GM23338 (cell line): ENCODE results near the gene MFRP. TPM values are rescaled to one million over a fixed set of nuclear protein-coding genes. Genes with fewer than 3 reads are reported as not detected.

Source experiments
- ATAC-seq: fragments of 200-7000 bp; cut with Tn5 transposase; 3 replicates; pipeline ENCODE4 v1.9.1; 2020
- DNase-seq: peaks from one replicate; pipeline ENCODE4 v3.0.0-alpha.2; 2015; ENCODE audit warnings: low spot score
- H2AFZ ChIP-seq: fragments of 200-600 bp; sonication (generic); 2 replicates; pipeline ENCODE4 v1.8.0; 2016; ENCODE audit warnings: antibody characterized with exemption, mild to moderate bottlenecking, moderate library complexity
- H3F3A ChIP-seq: fragments of 200-600 bp; sonication (generic); replicated peaks from 2 replicates; pipeline ENCODE4 v1.8.0; 2017; ENCODE audit warnings: antibody characterized with exemption, mixed run types, low read depth
- H3K27ac ChIP-seq: fragments of 200-600 bp; sonication (generic); 2 replicates; pipeline ENCODE4 v1.6.1; 2016; ENCODE audit warnings: low read depth
- H3K27me3 ChIP-seq: fragments of 200-600 bp; sonication (generic); 2 replicates; pipeline ENCODE4 v1.8.0; 2016; ENCODE audit warnings: mild to moderate bottlenecking, mixed run types, moderate library complexity; ENCODE audit not compliant: insufficient read depth
- H3K36me3 ChIP-seq: fragments of 200-600 bp; sonication (generic); 2 replicates; pipeline ENCODE4 v1.8.0; 2016; ENCODE audit warnings: mild to moderate bottlenecking; ENCODE audit not compliant: insufficient read depth
- H3K4me1 ChIP-seq: fragments of 200-600 bp; sonication (generic); 2 replicates; pipeline ENCODE4 v1.8.0; 2016; ENCODE audit warnings: mild to moderate bottlenecking, moderate library complexity; ENCODE audit not compliant: insufficient read depth
- H3K4me2 ChIP-seq: fragments of 200-600 bp; sonication (generic); 2 replicates; pipeline ENCODE4 v1.7.1; 2017; ENCODE audit warnings: mixed run types
- H3K4me3 ChIP-seq: fragments of 200-600 bp; sonication (generic); 2 replicates; pipeline ENCODE4 v1.6.1; 2016; ENCODE audit warnings: mixed run types
- H3K79me2 ChIP-seq: fragments of 200-600 bp; sonication (generic); replicated peaks from 2 replicates; pipeline ENCODE4 v1.8.0; 2017; ENCODE audit warnings: mild to moderate bottlenecking; ENCODE audit not compliant: insufficient read depth
- H3K9me2 ChIP-seq: fragments of 200-600 bp; sonication (generic); 2 replicates; pipeline ENCODE4 v1.8.0; 2017; ENCODE audit not compliant: insufficient read depth
- H4K20me1 ChIP-seq: fragments of 200-600 bp; sonication (generic); replicated peaks from 2 replicates; pipeline ENCODE4 v1.8.0; 2017; ENCODE audit warnings: mild to moderate bottlenecking; ENCODE audit not compliant: insufficient read depth
- H3K27ac Mint-ChIP-seq: 2 replicates; pipeline ENCODE4 v1.8.0; 2020; ENCODE audit warnings: inconsistent platforms, mild to moderate bottlenecking, moderate library complexity, mixed read lengths
- H3K27me3 Mint-ChIP-seq: 3 replicates; pipeline ENCODE4 v1.8.0; 2022; ENCODE audit warnings: low read depth, mild to moderate bottlenecking, moderate library complexity, mixed read lengths, inconsistent platforms; ENCODE audit not compliant: insufficient read depth, poor library complexity
- H3K36me3 Mint-ChIP-seq: 3 replicates; pipeline ENCODE4 v1.8.0; 2021; ENCODE audit warnings: low read depth, mild to moderate bottlenecking, inconsistent platforms, moderate library complexity, mixed read lengths
- H3K4me1 Mint-ChIP-seq: 3 replicates; pipeline ENCODE4 v1.8.0; 2020; ENCODE audit warnings: mild to moderate bottlenecking, inconsistent platforms, mixed read lengths
- H3K4me3 Mint-ChIP-seq: 3 replicates; pipeline ENCODE4 v1.8.0; 2021; ENCODE audit warnings: moderate library complexity, mild to moderate bottlenecking, inconsistent platforms, mixed read lengths
- H3K9me3 Mint-ChIP-seq: 3 replicates; pipeline ENCODE4 v1.8.0; 2020; ENCODE audit warnings: moderate library complexity, mild to moderate bottlenecking, inconsistent platforms, mixed read lengths
- CREB1 ChIP-seq: fragments of 250-450 bp; sonication (Bioruptor Pico); IDR thresholded peaks from 2 replicates; pipeline ENCODE4 v1.5.0; 2020; ENCODE audit warnings: low read depth, mild to moderate bottlenecking, moderate library complexity
- EZH2 ChIP-seq: fragments of 200-600 bp; sonication (generic); IDR thresholded peaks from one replicate; pipeline ENCODE4 v1.8.0; 2017; ENCODE audit warnings: antibody characterized with exemption, mild to moderate bottlenecking, low read depth; ENCODE audit not compliant: unreplicated experiment
- EZH2phosphoT487 ChIP-seq: fragments of 200-600 bp; sonication (generic); IDR thresholded peaks from one replicate; pipeline ENCODE4 v1.8.1; 2018; ENCODE audit warnings: antibody characterized with exemption; ENCODE audit not compliant: unreplicated experiment
- JUNB ChIP-seq: IDR thresholded peaks from one replicate; pipeline ENCODE4 v1.6.1; 2016; ENCODE audit warnings: antibody characterized with exemption; ENCODE audit not compliant: unreplicated experiment
- NANOG ChIP-seq: IDR thresholded peaks from 2 replicates; pipeline ENCODE4 v1.6.1; 2016; ENCODE audit warnings: antibody characterized with exemption, borderline replicate concordance
- POLR2AphosphoS5 ChIP-seq: IDR thresholded peaks from 2 replicates; pipeline ENCODE4 v1.6.1; 2016; ENCODE audit warnings: antibody characterized with exemption, low read depth
- STAT1 ChIP-seq: IDR thresholded peaks from one replicate; pipeline ENCODE4 v1.6.1; 2016; ENCODE audit warnings: antibody characterized with exemption; ENCODE audit not compliant: unreplicated experiment
- ZNF114 ChIP-seq: fragments of 250-450 bp; sonication (Bioruptor Pico); IDR thresholded peaks from 2 replicates; pipeline ENCODE4 v1.5.0; 2020; ENCODE audit warnings: mild to moderate bottlenecking, moderate library complexity
- ZNF331 ChIP-seq: fragments of 250-450 bp; sonication (Bioruptor Pico); IDR thresholded peaks from 2 replicates; pipeline ENCODE4 v1.5.0; 2020; ENCODE audit warnings: low read depth, mild to moderate bottlenecking, moderate library complexity
- polyA plus RNA-seq: library from polyadenylated mRNA; unstranded; fragments of >200 nt; fragmentation: Nextera tagmentation; extraction: Ambion mirVana; gene quantifications from 2 replicates; pipeline ENCODE4 v1.2.1, GENCODE V29; 2016
- total RNA-seq: library from RNA; depleted of rRNA; stranded (reverse); fragments of >200 nt; shearing (Covaris generic); gene quantifications from 2 replicates; pipeline ENCODE4 v1.2.3, GENCODE V29; 2014
- TF ChIP-seq, protein P1 (sequence below): IDR thresholded peaks from one replicate; pipeline ENCODE4 v1.6.1; 2018; ENCODE audit warnings: antibody characterized with exemption; ENCODE audit not compliant: unreplicated experiment
- TF ChIP-seq, protein P2 (sequence below), 2 experiments: fragments of 200-600 bp in 1 of 2; sonication (generic) in 1 of 2; conservative IDR thresholded peaks; 2 replicates each; pipeline versions ENCODE4 v1.5.1 to v1.6.1; 2016 to 2017; ENCODE audit warnings: antibody characterized with exemption in 2 of 2, low read depth in 2 of 2, mild to moderate bottlenecking in 2 of 2, moderate library complexity in 1 of 2
- TF ChIP-seq, protein P3 (sequence below): fragments of 250-450 bp; sonication (Bioruptor Pico); IDR thresholded peaks from 2 replicates; pipeline ENCODE4 v1.5.0; 2020; ENCODE audit warnings: mild to moderate bottlenecking, moderate library complexity
- TF ChIP-seq, protein P4 (sequence below): IDR thresholded peaks from 2 replicates; pipeline ENCODE4 v1.6.1; 2016; ENCODE audit warnings: antibody characterized with exemption

Gene MFRP
- total and polyA plus RNA-seq, 2 experiments from 2014 or later = 0.03 TPM; not detected in 1

DNA sequence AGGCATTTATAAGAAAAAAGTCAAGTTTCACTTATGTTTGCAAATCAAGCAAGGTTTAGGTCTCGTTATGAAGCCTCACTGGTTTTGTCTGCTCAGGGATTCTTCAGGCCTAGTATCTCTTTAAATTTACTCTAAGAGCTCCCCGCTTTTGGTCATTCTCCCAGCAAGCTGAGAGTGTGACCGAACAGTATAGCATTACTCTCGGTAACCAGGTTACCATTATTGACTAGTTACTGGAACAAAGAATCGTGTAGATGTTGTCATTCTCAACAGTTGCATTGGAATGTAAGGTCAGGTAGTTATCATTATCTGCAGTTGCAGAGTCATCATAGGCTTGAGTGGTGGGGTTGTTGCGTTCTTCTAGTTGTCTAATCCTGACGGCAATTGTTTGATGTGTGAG is 44.8 kb upstream of the MFRP start:
- H3K36me3 Mint-ChIP-seq = no peaks in the 10 kb centered on the region
- Histone ChIP-seq H3F3A (no peaks in the 10 kb centered on the region), H2AFZ (no peak overlapping the region), H3K4me2 (no peak overlapping the region), H3K4me1 (no peaks in the 10 kb centered on the region), H3K27ac (no peak overlapping the region), H4K20me1 (no peaks in the 10 kb centered on the region), H3K36me3 (no peaks in the 10 kb centered on the region), H3K4me3 (no peak overlapping the region), H3K9me2 (no peaks in the 10 kb centered on the region), H3K27me3 (no peaks in the 10 kb centered on the region), H3K79me2 (no peaks in the 10 kb centered on the region)
- TF ChIP-seq ZNF114 (CRISPR knock-in tag) = no peak
- TF ChIP-seq, protein P1, sequence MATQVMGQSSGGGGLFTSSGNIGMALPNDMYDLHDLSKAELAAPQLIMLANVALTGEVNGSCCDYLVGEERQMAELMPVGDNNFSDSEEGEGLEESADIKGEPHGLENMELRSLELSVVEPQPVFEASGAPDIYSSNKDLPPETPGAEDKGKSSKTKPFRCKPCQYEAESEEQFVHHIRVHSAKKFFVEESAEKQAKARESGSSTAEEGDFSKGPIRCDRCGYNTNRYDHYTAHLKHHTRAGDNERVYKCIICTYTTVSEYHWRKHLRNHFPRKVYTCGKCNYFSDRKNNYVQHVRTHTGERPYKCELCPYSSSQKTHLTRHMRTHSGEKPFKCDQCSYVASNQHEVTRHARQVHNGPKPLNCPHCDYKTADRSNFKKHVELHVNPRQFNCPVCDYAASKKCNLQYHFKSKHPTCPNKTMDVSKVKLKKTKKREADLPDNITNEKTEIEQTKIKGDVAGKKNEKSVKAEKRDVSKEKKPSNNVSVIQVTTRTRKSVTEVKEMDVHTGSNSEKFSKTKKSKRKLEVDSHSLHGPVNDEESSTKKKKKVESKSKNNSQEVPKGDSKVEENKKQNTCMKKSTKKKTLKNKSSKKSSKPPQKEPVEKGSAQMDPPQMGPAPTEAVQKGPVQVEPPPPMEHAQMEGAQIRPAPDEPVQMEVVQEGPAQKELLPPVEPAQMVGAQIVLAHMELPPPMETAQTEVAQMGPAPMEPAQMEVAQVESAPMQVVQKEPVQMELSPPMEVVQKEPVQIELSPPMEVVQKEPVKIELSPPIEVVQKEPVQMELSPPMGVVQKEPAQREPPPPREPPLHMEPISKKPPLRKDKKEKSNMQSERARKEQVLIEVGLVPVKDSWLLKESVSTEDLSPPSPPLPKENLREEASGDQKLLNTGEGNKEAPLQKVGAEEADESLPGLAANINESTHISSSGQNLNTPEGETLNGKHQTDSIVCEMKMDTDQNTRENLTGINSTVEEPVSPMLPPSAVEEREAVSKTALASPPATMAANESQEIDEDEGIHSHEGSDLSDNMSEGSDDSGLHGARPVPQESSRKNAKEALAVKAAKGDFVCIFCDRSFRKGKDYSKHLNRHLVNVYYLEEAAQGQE = no peak
- TF ChIP-seq, protein P2, sequence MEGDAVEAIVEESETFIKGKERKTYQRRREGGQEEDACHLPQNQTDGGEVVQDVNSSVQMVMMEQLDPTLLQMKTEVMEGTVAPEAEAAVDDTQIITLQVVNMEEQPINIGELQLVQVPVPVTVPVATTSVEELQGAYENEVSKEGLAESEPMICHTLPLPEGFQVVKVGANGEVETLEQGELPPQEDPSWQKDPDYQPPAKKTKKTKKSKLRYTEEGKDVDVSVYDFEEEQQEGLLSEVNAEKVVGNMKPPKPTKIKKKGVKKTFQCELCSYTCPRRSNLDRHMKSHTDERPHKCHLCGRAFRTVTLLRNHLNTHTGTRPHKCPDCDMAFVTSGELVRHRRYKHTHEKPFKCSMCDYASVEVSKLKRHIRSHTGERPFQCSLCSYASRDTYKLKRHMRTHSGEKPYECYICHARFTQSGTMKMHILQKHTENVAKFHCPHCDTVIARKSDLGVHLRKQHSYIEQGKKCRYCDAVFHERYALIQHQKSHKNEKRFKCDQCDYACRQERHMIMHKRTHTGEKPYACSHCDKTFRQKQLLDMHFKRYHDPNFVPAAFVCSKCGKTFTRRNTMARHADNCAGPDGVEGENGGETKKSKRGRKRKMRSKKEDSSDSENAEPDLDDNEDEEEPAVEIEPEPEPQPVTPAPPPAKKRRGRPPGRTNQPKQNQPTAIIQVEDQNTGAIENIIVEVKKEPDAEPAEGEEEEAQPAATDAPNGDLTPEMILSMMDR (conservative IDR thresholded peaks at IDR 0.05; ENCODE audit: low read depth in 2 of 2) = no peak
- no peak for TF ChIP-seq EZH2phosphoT487
- no peak for TF ChIP-seq STAT1
- TF ChIP-seq CREB1 (CRISPR knock-in tag) = no peak
- TF ChIP-seq, protein P3, sequence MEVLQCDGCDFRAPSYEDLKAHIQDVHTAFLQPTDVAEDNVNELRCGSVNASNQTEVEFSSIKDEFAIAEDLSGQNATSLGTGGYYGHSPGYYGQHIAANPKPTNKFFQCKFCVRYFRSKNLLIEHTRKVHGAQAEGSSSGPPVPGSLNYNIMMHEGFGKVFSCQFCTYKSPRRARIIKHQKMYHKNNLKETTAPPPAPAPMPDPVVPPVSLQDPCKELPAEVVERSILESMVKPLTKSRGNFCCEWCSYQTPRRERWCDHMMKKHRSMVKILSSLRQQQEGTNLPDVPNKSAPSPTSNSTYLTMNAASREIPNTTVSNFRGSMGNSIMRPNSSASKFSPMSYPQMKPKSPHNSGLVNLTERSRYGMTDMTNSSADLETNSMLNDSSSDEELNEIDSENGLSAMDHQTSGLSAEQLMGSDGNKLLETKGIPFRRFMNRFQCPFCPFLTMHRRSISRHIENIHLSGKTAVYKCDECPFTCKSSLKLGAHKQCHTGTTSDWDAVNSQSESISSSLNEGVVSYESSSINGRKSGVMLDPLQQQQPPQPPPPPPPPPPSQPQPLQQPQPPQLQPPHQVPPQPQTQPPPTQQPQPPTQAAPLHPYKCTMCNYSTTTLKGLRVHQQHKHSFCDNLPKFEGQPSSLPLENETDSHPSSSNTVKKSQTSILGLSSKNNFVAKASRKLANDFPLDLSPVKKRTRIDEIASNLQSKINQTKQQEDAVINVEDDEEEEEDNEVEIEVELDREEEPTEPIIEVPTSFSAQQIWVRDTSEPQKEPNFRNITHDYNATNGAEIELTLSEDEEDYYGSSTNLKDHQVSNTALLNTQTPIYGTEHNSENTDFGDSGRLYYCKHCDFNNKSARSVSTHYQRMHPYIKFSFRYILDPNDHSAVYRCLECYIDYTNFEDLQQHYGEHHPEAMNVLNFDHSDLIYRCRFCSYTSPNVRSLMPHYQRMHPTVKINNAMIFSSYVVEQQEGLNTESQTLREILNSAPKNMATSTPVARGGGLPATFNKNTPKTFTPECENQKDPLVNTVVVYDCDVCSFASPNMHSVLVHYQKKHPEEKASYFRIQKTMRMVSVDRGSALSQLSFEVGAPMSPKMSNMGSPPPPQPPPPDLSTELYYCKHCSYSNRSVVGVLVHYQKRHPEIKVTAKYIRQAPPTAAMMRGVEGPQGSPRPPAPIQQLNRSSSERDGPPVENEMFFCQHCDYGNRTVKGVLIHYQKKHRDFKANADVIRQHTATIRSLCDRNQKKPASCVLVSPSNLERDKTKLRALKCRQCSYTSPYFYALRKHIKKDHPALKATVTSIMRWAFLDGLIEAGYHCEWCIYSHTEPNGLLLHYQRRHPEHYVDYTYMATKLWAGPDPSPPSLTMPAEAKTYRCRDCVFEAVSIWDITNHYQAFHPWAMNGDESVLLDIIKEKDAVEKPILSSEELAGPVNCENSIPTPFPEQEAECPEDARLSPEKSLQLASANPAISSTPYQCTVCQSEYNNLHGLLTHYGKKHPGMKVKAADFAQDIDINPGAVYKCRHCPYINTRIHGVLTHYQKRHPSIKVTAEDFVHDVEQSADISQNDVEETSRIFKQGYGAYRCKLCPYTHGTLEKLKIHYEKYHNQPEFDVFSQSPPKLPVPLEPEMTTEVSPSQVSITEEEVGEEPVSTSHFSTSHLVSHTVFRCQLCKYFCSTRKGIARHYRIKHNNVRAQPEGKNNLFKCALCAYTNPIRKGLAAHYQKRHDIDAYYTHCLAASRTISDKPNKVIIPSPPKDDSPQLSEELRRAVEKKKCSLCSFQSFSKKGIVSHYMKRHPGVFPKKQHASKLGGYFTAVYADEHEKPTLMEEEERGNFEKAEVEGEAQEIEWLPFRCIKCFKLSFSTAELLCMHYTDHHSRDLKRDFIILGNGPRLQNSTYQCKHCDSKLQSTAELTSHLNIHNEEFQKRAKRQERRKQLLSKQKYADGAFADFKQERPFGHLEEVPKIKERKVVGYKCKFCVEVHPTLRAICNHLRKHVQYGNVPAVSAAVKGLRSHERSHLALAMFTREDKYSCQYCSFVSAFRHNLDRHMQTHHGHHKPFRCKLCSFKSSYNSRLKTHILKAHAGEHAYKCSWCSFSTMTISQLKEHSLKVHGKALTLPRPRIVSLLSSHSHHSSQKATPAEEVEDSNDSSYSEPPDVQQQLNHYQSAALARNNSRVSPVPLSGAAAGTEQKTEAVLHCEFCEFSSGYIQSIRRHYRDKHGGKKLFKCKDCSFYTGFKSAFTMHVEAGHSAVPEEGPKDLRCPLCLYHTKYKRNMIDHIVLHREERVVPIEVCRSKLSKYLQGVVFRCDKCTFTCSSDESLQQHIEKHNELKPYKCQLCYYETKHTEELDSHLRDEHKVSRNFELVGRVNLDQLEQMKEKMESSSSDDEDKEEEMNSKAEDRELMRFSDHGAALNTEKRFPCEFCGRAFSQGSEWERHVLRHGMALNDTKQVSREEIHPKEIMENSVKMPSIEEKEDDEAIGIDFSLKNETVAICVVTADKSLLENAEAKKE (CRISPR knock-in tag) = no peak
- TF ChIP-seq JUNB = no peak
- no peak for TF ChIP-seq ZNF331 (CRISPR knock-in tag)
- TF ChIP-seq EZH2 = no peak
- TF ChIP-seq NANOG = no peak
- TF ChIP-seq, protein P4, sequence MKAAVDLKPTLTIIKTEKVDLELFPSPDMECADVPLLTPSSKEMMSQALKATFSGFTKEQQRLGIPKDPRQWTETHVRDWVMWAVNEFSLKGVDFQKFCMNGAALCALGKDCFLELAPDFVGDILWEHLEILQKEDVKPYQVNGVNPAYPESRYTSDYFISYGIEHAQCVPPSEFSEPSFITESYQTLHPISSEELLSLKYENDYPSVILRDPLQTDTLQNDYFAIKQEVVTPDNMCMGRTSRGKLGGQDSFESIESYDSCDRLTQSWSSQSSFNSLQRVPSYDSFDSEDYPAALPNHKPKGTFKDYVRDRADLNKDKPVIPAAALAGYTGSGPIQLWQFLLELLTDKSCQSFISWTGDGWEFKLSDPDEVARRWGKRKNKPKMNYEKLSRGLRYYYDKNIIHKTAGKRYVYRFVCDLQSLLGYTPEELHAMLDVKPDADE = no peak
- TF ChIP-seq POLR2AphosphoS5 = no peak
- DNase-seq (no peak), ATAC-seq (no peak)
- H3K4me3 Mint-ChIP-seq = no peak overlapping the region
- H3K4me1 Mint-ChIP-seq = peaks cover 9% of the 10 kb centered on the region; the same call in 2 of the 3 replicates
- no peak overlapping the region for H3K27ac Mint-ChIP-seq
- H3K9me3 Mint-ChIP-seq = no peaks in the 10 kb centered on the region
- H3K27me3 Mint-ChIP-seq = no peaks in the 10 kb centered on the region
